Measurements from ENCODE around the gene STXBP6.

STXBP6 gene

DNA sequence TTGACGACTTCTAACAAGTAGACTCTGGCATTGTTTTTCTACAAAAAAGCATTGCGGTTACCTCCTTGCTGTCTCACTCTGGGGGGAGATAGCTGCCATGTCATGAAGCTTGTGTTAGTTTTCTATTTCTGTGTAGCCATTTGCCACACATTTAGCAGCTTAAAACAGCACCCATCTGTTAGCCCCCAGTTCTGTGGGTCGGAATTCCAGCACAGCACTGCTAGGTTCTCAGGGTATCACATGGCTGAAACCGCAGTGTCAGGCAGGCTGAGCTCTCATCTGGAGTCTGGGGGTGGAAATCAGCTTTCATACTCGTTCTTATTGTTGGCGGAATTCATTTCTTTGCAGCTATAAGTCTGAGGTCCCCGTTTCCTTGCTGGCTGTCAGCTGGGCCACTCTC lies 19.9 kb upstream of the STXBP6 start:
- TF ChIP-seq, protein P1, sequence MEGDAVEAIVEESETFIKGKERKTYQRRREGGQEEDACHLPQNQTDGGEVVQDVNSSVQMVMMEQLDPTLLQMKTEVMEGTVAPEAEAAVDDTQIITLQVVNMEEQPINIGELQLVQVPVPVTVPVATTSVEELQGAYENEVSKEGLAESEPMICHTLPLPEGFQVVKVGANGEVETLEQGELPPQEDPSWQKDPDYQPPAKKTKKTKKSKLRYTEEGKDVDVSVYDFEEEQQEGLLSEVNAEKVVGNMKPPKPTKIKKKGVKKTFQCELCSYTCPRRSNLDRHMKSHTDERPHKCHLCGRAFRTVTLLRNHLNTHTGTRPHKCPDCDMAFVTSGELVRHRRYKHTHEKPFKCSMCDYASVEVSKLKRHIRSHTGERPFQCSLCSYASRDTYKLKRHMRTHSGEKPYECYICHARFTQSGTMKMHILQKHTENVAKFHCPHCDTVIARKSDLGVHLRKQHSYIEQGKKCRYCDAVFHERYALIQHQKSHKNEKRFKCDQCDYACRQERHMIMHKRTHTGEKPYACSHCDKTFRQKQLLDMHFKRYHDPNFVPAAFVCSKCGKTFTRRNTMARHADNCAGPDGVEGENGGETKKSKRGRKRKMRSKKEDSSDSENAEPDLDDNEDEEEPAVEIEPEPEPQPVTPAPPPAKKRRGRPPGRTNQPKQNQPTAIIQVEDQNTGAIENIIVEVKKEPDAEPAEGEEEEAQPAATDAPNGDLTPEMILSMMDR (IDR thresholded peaks at IDR 0.05; ENCODE audit: insufficient read depth, missing control alignments) = no peak
- FAIRE-seq (no peak), DNase-seq (ENCODE audit: insufficient read length, low spot score) (no peak)

DNA sequence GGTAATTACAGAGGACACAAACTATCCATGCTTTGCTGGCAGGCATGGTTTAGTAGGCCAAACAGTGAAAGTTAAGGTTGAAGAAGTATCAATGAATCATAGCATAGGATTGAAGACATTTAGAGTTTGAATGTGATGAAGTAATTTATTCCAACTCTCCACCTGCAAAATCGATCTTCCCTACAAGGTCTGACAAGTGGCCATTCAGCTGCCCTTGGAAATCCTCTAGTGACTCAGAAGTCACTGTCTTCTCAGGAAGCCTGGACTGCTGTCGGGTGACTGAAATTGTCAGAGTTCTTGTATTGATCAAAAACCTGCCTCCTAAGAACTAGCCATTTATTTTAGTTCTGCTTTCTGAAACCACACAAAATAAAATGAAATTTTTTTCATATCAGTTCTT lies 17.7 kb upstream of the STXBP6 start:
- TF ChIP-seq, protein P1 (IDR thresholded peaks at IDR 0.05; ENCODE audit: insufficient read depth, missing control alignments) = no peak
- DNase-seq (ENCODE audit: insufficient read length, low spot score) (no peak), FAIRE-seq (no peak)

DNA sequence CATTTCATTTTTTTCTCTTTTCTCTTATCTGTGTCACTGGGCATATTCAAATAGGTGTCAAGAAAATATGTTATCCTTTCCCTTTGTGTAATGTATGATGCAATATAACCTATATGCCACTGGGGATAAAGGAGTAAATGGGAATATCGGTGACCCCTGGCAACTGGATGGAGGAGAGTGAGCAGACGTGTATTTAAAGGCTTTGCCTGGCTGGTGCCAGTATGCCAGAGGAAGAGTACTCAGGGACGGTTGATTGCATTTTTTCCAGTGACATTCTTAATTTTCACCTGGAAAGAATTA lies 12.0 kb upstream of the STXBP6 start:
- TF ChIP-seq, protein P1 (IDR thresholded peaks at IDR 0.05; ENCODE audit: insufficient read depth, missing control alignments) = no peak
- FAIRE-seq = no peak
- DNase-seq (ENCODE audit: insufficient read length, low spot score) = no peak

DNA sequence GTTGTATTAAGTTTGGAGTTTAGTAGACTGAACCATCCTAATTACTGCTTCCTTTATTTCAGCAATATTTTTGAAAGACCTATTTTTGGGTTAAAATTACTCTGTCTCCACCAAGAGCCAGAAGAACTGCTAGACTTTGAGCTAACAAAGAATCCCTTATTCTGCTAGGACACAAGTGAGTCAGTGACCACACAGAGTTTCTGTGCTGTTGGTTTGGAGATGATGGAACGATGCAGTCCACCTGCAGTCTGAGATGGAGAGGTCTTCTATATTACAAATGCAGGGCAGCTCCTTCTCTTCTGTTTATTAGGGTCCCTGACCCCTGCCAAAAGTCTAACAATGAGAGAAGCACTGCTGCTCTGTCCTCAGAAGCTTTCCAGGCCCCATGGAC lies 6.7 kb upstream of the STXBP6 start:
- TF ChIP-seq, protein P1 (IDR thresholded peaks at IDR 0.05; ENCODE audit: insufficient read depth, missing control alignments) = no peak
- no peak for FAIRE-seq
- DNase-seq (ENCODE audit: insufficient read length, low spot score) = no peak

DNA sequence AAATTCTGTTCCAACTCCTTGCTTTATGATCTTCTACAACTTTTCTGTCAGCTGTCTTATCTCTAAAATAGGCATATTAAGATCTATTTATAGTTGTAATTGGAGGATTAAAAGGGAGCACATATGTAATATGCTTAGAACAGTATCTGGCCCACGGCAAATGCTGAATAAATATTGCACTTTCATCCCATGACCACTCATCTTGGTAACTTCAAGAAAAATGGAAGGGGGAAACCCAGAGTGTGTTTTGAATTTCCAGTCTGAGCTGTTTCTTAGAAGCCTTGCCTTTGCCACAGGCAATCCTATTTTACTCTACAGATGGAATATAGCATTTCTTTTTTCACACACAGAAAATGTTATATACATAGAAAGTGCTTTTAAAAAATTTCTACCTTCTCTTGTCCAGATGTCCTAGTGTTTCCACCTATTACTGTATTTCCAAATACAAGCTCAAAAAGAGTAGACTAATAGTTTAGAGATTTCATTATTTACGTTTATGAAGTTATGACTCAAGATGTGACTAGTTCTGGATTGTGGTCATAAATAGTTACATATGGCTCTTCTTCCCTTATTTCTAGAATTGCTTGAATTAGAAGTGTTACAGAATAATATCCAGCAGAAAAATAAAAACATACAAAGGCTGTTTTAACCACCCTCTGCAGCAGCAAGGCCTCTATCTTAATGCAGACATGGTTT lies 6.2 kb upstream of the STXBP6 start:
- DNase-seq (ENCODE audit: insufficient read length, low spot score) = no peak
- no peak for FAIRE-seq

DNA sequence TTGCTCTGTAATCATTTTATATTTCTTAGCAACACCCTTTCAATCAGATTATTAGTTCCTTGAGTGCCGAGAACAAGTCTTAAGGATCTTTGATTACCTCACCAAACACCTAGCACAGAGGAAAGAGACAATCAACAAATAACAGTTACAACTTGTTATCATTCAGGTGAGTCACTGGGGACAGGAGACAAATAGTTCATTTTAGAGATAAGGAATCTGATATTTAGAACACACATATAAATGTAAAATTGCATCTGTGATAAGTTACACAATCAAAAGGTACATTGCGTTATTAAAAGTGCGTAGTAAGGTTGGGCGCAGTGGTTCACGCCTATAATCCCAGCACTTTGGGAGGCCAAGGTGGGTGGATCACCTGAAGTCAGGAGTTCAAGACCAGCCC lies 5.1 kb upstream of the STXBP6 start:
- DNase-seq (ENCODE audit: insufficient read length, low spot score) (no peak), FAIRE-seq (no peak)

More for the DNA sequence above, 6.2 kb upstream of the STXBP6 start:
- TF ChIP-seq, protein P1 (IDR thresholded peaks at IDR 0.05; ENCODE audit: insufficient read depth, missing control alignments) = no peak

DNA sequence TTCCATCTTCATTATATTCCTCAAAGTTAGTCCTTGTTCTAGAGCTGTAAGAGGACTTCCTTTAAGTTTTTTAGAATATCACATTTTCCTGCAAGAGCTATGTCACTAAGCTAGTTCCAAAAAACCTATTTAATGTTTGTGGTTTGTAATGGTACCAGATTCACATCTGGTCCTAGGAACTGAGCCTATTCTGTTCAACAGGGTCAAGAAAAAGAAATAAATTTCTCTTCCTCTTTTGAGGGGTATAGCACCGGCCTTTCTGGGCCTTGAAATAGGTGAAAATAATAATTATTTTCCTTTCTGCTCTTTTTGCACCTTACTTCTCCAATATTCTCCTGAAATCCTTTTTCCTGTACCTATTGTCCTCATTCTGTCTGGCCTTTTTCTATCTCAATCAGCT lies 3.6 kb upstream of the STXBP6 start:
- FAIRE-seq (no peak), DNase-seq (ENCODE audit: insufficient read length, low spot score) (no peak)

More for the DNA sequence above, 5.1 kb upstream of the STXBP6 start:
- TF ChIP-seq, protein P1 (IDR thresholded peaks at IDR 0.05; ENCODE audit: insufficient read depth, missing control alignments) = no peak

More for the DNA sequence above, 3.6 kb upstream of the STXBP6 start:
- TF ChIP-seq, protein P1 (IDR thresholded peaks at IDR 0.05; ENCODE audit: insufficient read depth, missing control alignments) = no peak

Measured in D721Med (cell line).